ENCODE data around the gene KMT5B. TPM values are rescaled to one million over a fixed set of nuclear protein-coding genes. Genes with fewer than 3 reads are reported as not detected.

Gene KMT5B
- polyA plus RNA-seq, 3 donors = 12.2 to 22.0 (median 19.5) TPM

DNA sequence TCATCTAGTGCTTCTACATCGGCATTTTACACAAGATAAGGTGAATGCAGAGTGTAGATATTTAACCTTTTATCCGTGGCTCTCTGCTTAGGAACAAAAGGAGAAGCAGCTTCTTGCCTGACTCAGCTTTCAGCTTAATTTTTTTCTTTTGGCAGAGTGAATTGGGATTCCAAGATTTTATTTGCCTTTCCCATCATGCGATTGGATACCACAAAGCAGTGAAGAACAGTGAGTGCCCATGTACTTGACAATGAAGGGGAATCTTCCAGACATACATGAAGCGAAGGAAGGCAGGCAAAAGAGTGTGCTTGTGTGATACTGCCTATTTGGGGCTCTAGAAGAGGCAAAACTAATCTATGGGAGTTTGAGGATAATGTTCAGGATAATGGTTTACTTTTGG, 74.9 kb downstream of the KMT5B start:
- Mint-ChIP-seq H3K36me3 (peaks cover 0 to 2% of the 10 kb centered on the region in 2 donors), H3K9me3 (peaks cover 6 to 26% (median 17%) of the 10 kb centered on the region in 7 donors), H3K27ac (no peak overlapping the region), H3K4me3 (no peak overlapping the region), H3K27me3 (ENCODE audit: low read depth in 3 of 3) (peaks cover 12 to 34% (median 17%) of the 10 kb centered on the region in 3 donors), H3K4me1 (peaks cover 28% of the 10 kb centered on the region)
- Histone ChIP-seq H3K4me3 (replicated peaks in 1 of 3; ENCODE audit: low read depth in 2 of 3, low read length in 3 of 3) (no peak overlapping the region), H3K9ac (ENCODE audit: insufficient read depth, low read length, poor library complexity, severe bottlenecking) (no peak overlapping the region), H2AFZ (ENCODE audit: insufficient read depth, low read depth, low read length, poor library complexity, severe bottlenecking) (no peak overlapping the region), H3K9me3 (replicated peaks in 1 of 2; ENCODE audit: control insufficient read depth in 1 of 2, insufficient read depth in 1 of 2, low read length in 2 of 2) (peaks cover 8 to 16% of the 10 kb centered on the region in 2 donors), H3K36me3 (replicated peaks in 1 of 2; ENCODE audit: control insufficient read depth in 1 of 2, insufficient read depth in 2 of 2, low read length in 2 of 2) (no peaks in the 10 kb centered on the region), H3K4me2 (replicated peaks; ENCODE audit: extremely low read depth, low read length, poor library complexity, severe bottlenecking) (no peak overlapping the region), H4K20me1 (ENCODE audit: insufficient read depth, low read length) (no peaks in the 10 kb centered on the region), H3K27ac (ENCODE audit: low read depth in 1 of 2, low read length in 2 of 2) (no peak overlapping the region), H3K4me1 (ENCODE audit: control insufficient read depth in 1 of 2, insufficient read depth in 2 of 2, low read length in 2 of 2) (peaks cover 31 to 38% of the 10 kb centered on the region in 2 donors), H3K79me2 (ENCODE audit: insufficient read depth, low read length) (no peaks in the 10 kb centered on the region), H3K27me3 (ENCODE audit: control insufficient read depth in 2 of 2, insufficient read depth in 2 of 2, low read length in 2 of 2) (peaks cover 0 to 6% of the 10 kb centered on the region in 2 donors)
- no peak for DNase-seq
- 77% methylated on average over 3 of the region's 4 CpGs for WGBS (ENCODE audit: insufficient coverage)
- TF ChIP-seq, protein P1, sequence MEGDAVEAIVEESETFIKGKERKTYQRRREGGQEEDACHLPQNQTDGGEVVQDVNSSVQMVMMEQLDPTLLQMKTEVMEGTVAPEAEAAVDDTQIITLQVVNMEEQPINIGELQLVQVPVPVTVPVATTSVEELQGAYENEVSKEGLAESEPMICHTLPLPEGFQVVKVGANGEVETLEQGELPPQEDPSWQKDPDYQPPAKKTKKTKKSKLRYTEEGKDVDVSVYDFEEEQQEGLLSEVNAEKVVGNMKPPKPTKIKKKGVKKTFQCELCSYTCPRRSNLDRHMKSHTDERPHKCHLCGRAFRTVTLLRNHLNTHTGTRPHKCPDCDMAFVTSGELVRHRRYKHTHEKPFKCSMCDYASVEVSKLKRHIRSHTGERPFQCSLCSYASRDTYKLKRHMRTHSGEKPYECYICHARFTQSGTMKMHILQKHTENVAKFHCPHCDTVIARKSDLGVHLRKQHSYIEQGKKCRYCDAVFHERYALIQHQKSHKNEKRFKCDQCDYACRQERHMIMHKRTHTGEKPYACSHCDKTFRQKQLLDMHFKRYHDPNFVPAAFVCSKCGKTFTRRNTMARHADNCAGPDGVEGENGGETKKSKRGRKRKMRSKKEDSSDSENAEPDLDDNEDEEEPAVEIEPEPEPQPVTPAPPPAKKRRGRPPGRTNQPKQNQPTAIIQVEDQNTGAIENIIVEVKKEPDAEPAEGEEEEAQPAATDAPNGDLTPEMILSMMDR (IDR thresholded peaks at IDR 0.05) = no peak
- intact Hi-C loops (cut with micrococcal nuclease) = no loop called here

DNA sequence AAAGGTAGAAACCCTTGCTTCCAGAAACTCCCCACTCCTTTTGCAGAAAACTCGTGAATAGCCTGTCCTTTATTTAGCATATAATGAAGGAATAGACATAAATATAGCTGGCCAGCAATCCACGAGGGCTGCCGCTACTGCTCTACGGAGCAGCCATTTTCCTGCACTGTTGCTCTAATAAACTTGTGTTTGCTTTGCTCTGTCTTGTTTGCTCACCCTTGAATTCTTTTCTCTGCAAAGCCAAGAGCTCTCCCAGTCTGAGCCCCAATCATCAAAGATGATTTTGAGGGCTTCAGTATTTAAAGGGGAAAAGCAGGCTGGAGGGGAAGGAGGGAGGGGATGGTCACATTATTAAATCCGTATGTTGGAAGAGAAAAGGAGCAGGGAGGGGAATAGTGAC, 75.3 kb downstream of the KMT5B start:
- H3K27ac Mint-ChIP-seq = no peak overlapping the region
- H3K4me2 ChIP-seq (replicated peaks; ENCODE audit: extremely low read depth, low read length, poor library complexity, severe bottlenecking) = no peak overlapping the region
- H3K36me3 ChIP-seq (replicated peaks in 1 of 2; ENCODE audit: control insufficient read depth in 1 of 2, insufficient read depth in 2 of 2, low read length in 2 of 2) = no peaks in the 10 kb centered on the region
- peaks cover 0 to 2% of the 10 kb centered on the region in 2 donors for H3K36me3 Mint-ChIP-seq
- H3K4me1 Mint-ChIP-seq = peaks cover 25% of the 10 kb centered on the region
- H3K27ac ChIP-seq (ENCODE audit: low read depth in 1 of 2, low read length in 2 of 2) = no peak overlapping the region
- H3K9me3 ChIP-seq (replicated peaks in 1 of 2; ENCODE audit: control insufficient read depth in 1 of 2, insufficient read depth in 1 of 2, low read length in 2 of 2) = peaks cover 9 to 20% of the 10 kb centered on the region in 2 donors
- H3K9me3 Mint-ChIP-seq = peaks cover 7 to 28% (median 18%) of the 10 kb centered on the region in 7 donors
- TF ChIP-seq, protein P1 (IDR thresholded peaks at IDR 0.05) = no peak
- intact Hi-C loops (cut with micrococcal nuclease) = no loop called here
- no peak overlapping the region for H3K4me3 Mint-ChIP-seq
- peaks cover 12 to 32% (median 17%) of the 10 kb centered on the region in 3 donors for H3K27me3 Mint-ChIP-seq (ENCODE audit: low read depth in 3 of 3)
- peaks cover 31 to 37% of the 10 kb centered on the region in 2 donors for H3K4me1 ChIP-seq (ENCODE audit: control insufficient read depth in 1 of 2, insufficient read depth in 2 of 2, low read length in 2 of 2)
- no peaks in the 10 kb centered on the region for H4K20me1 ChIP-seq (ENCODE audit: insufficient read depth, low read length)
- peaks cover 0 to 6% of the 10 kb centered on the region in 2 donors for H3K27me3 ChIP-seq (ENCODE audit: control insufficient read depth in 2 of 2, insufficient read depth in 2 of 2, low read length in 2 of 2)
- WGBS (ENCODE audit: insufficient coverage) = no CpG with 5 or more reads among the region's 5 CpGs
- no peak overlapping the region for H3K4me3 ChIP-seq (replicated peaks in 1 of 3; ENCODE audit: low read depth in 2 of 3, low read length in 3 of 3)
- H3K79me2 ChIP-seq (ENCODE audit: insufficient read depth, low read length) = no peaks in the 10 kb centered on the region
- no peak overlapping the region for H3K9ac ChIP-seq (ENCODE audit: insufficient read depth, low read length, poor library complexity, severe bottlenecking)
- no peak for DNase-seq
- H2AFZ ChIP-seq (ENCODE audit: insufficient read depth, low read depth, low read length, poor library complexity, severe bottlenecking) = no peak overlapping the region
